Activated B cell treated with CpG ODN at 0.5 μM for 24 hours (primary cell): ENCODE data around the gene MYO9B. TPM values are rescaled to one million over a fixed set of nuclear protein-coding genes. Genes with fewer than 3 reads are reported as not detected.
"Not testable (repeated sequence)": the region's sequence is repeated elsewhere in the genome, so short reads cannot be mapped to it uniquely, and the experiment has no call there.

ENCODE experiments used
- ATAC-seq: fragments of 200-7000 bp; cut with Tn5 transposase; one replicate; pipeline ENCODE4 v1.10.0; 2021; ENCODE audit warnings: low read depth, mild to moderate bottlenecking, moderate library complexity
- CTCF ChIA-PET: fragments of 350-600 bp; sonication (Branson Sonifier 250); formaldehyde crosslinking; loops from one replicate; lab custom pipeline; 2021; ENCODE audit warnings: antibody characterized with exemption; lab: Charles Lee
- POLR2A ChIA-PET: fragments of 350-600 bp; sonication (Branson Sonifier 250); formaldehyde crosslinking; loops from one replicate; lab custom pipeline; 2021; ENCODE audit warnings: antibody characterized with exemption; lab: Charles Lee
- DNase-seq: peaks from one replicate; pipeline ENCODE4 v3.0.0; 2022
- H3K27ac Mint-ChIP-seq: one replicate; pipeline ENCODE4 v1.8.0; 2020; ENCODE audit warnings: mixed read lengths
- H3K27me3 Mint-ChIP-seq: one replicate; pipeline ENCODE4 v1.8.0; 2021; ENCODE audit warnings: mixed read lengths
- H3K36me3 Mint-ChIP-seq: one replicate; pipeline ENCODE4 v1.8.0; 2021; ENCODE audit warnings: low read depth, mixed read lengths
- H3K4me1 Mint-ChIP-seq: one replicate; pipeline ENCODE4 v1.8.0; 2021; ENCODE audit warnings: mixed read lengths
- H3K4me3 Mint-ChIP-seq: one replicate; pipeline ENCODE4 v1.8.0; 2020; ENCODE audit warnings: mild to moderate bottlenecking, mixed read lengths
- H3K9me3 Mint-ChIP-seq: one replicate; pipeline ENCODE4 v1.8.0; 2020; ENCODE audit warnings: mixed read lengths
- CTCF ChIP-seq: fragments of 200-600 bp; IDR thresholded peaks from one replicate; pipeline ENCODE4 v1.8.0; 2022; ENCODE audit warnings: antibody characterized with exemption, mild to moderate bottlenecking
- intact Hi-C: fragments of 100-400 bp; cut with micrococcal nuclease; formaldehyde crosslinking; loops from one replicate; pipeline ENCODE4 v1.15.1; 2024
- total RNA-seq: library from RNA; stranded (reverse); gene quantifications from 2 replicates; pipeline ENCODE4 v1.2.3, GENCODE V29; 2022

The MYO9B gene
- total RNA-seq, 1 donor from 2014 or later: 239 TPM

GRCh38 chr19:17129377-17129776 is 53.8 kb downstream of the MYO9B start:
- intact Hi-C loops: loop anchor here (5.0 kb wide), 1 partner anchor 98 kb away; the partner anchor contains the start of gene OCEL1
- no peak overlapping the region for H3K4me3 Mint-ChIP-seq
- DNase-seq: no peak

DNA sequence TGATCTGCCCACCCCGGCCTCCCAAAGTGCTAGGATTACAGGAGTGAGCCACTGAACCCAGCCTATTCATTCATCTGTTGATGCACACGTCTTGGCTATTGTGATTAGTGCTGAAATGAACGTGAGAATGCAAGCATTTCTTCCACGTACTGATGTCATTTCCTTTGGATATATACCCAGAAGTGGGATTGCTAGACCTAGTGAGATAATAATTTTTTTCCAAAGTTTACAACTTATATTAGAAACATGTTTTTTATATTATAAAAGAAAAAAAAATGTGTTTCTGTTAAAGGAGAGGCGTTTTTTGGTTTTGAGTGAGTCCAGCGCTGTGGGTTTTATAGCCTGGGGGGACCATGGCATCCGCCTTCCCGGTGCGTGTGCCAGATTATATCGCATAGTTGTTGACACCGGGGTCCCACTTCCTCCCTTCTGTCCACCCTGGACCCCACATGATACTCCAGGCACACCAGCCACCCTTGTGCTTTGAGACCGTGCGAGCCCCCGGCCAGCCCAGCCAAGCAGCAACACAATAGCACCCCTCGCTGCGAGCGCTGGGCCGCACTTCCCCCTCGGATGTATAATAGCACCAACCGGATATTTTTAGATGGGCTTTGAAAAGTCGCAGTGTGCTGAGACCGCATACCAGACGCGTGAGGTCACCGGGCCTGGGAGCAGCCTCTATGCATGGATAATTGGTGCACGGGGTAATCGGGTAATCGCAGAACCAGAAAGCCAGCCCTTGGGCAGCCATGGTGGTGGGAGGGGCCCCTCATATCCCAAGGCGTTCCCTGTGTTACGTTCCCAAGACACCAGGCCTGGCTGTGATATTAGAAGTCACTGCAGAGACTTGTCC is 59.6 kb downstream of the MYO9B start:
- intact Hi-C loops: loop anchor here (1.0 to 5.0 kb wide), 7 partner anchors 10 to 68 kb away; partner anchors contain the start of genes HAUS8 and MYO9B
- ChIA-PET CTCF (no interaction called here), POLR2A (interaction anchor here (1.1 to 1.2 kb wide), 2 partner anchors 10 to 24 kb away, joined by 4 to 5 read pairs; no protein-coding TSS in a partner anchor)
- ATAC-seq: peak; percentile 86
- peak; percentile 58 for DNase-seq
- H3K27ac Mint-ChIP-seq: peak overlapping the region; percentile 86
- no peaks in the 10 kb centered on the region for H3K27me3 Mint-ChIP-seq
- H3K9me3 Mint-ChIP-seq: no peaks in the 10 kb centered on the region
- H3K4me1 Mint-ChIP-seq: peaks cover 67% of the 10 kb centered on the region
- peak overlapping the region; percentile 77 for H3K4me3 Mint-ChIP-seq
- TF ChIP-seq CTCF: no peak
- H3K36me3 Mint-ChIP-seq: peaks cover 11% of the 10 kb centered on the region

More at GRCh38 chr19:17129377-17129776, 53.8 kb downstream of the MYO9B start:
- Mint-ChIP-seq H3K27ac (peak overlapping the region; percentile 64), H3K27me3 (no peaks in the 10 kb centered on the region), H3K4me1 (peaks cover 76% of the 10 kb centered on the region), H3K36me3 (peaks cover 23% of the 10 kb centered on the region), H3K9me3 (no peaks in the 10 kb centered on the region)
- no peak for ATAC-seq
- no peak for TF ChIP-seq CTCF
- POLR2A ChIA-PET: interaction anchor here (0.6 to 0.9 kb wide), 2 partner anchors 55 to 98 kb away, joined by 4 to 5 read pairs; no protein-coding TSS in a partner anchor
- CTCF ChIA-PET: no interaction called here

- Mint-ChIP-seq H3K27ac (peak overlapping the region; percentile 86), H3K27me3 (no peaks in the 10 kb centered on the region), H3K9me3 (no peaks in the 10 kb centered on the region), H3K36me3 (peaks cover 12% of the 10 kb centered on the region), H3K4me1 (peaks cover 63% of the 10 kb centered on the region), H3K4me3 (no peak overlapping the region)
- TF ChIP-seq CTCF: no peak
- intact Hi-C loops: loop anchor here (5.0 kb wide), 1 partner anchor 46 kb away; no protein-coding TSS in a partner anchor
- DNase-seq (no peak), ATAC-seq (no peak)
- ChIA-PET POLR2A (interaction anchor here (0.6 to 1.2 kb wide), 5 partner anchors 11 to 101 kb away, joined by 3 to 5 read pairs (median 4); partner anchors contain the start of gene MYO9B), CTCF (interaction anchor here (0.8 to 1.1 kb wide), 2 partner anchors 29 to 30 kb away, joined by 3 to 4 read pairs; no protein-coding TSS in a partner anchor)
Measured at GRCh38 chr19:17136021-17136420, 60.4 kb downstream of the MYO9B start.

DNA sequence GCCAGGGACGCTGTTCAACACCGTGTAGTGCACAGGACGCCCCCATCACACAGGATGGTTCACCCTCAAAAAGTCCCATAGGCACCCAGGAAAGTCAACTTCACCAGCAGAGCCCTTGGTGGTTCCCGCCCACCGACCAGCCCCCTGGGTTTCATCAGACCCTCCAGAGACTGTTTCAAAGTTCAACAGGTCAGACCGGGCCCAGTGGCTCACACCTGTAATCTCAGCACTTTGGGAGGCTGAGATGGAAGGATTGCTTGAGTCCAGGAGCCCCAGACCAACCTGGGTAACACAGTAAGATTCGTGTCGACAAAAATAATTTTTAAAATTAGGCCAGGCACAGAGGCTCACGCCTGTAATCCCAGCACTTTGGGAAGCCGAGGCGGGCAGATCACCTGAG is 61.0 kb downstream of the MYO9B start:
- no peak overlapping the region for H3K4me3 Mint-ChIP-seq
- H3K27me3 Mint-ChIP-seq: no peaks in the 10 kb centered on the region
- ATAC-seq (no peak), DNase-seq (no peak)
- POLR2A ChIA-PET: interaction anchor here (0.7 to 1.2 kb wide), 4 partner anchors 11 to 100 kb away, joined by 3 to 5 read pairs (median 4); partner anchors contain the start of gene MYO9B
- peak overlapping the region; percentile 30 for H3K27ac Mint-ChIP-seq
- peaks cover 60% of the 10 kb centered on the region for H3K4me1 Mint-ChIP-seq
- no peaks in the 10 kb centered on the region for H3K9me3 Mint-ChIP-seq
- TF ChIP-seq CTCF: no peak
- CTCF ChIA-PET: interaction anchor here (0.8 to 1.1 kb wide), 2 partner anchors 28 to 31 kb away, joined by 3 to 4 read pairs; no protein-coding TSS in a partner anchor
- H3K36me3 Mint-ChIP-seq: peaks cover 17% of the 10 kb centered on the region
- intact Hi-C loops: loop anchor here (5.0 kb wide), 1 partner anchor 46 kb away; no protein-coding TSS in a partner anchor

DNA sequence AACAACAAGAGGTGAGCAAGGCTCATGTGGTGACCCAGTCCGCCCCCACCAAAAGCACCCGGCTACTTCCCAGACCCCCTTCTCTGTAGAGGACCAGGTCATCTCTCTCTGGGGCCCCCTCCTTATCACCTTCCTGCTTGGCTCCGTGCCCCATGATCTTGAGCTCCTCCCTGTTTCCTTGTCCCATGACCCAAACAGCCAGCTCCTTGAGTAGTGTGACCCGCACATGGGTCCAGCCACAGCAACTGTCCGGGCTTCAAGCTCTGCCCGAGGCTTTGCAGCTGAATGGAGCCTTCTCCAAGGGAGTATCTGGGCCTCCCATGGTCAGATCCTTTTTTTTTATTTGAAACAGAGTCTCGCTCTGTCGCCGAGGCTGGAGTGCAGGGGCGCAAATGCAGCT is 61.8 kb downstream of the MYO9B start:
- H3K27me3 Mint-ChIP-seq: no peaks in the 10 kb centered on the region
- intact Hi-C loops: loop anchor here (5.0 kb wide), 1 partner anchor 45 kb away; no protein-coding TSS in a partner anchor
- H3K4me3 Mint-ChIP-seq: no peak overlapping the region
- H3K36me3 Mint-ChIP-seq: peaks cover 24% of the 10 kb centered on the region
- CTCF ChIA-PET: no interaction called here
- no peak overlapping the region for H3K27ac Mint-ChIP-seq
- DNase-seq: no peak
- POLR2A ChIA-PET: interaction anchor here (0.9 kb wide), 1 partner anchor 12 kb away, joined by 3 read pairs; no protein-coding TSS in a partner anchor
- H3K9me3 Mint-ChIP-seq: no peaks in the 10 kb centered on the region
- TF ChIP-seq CTCF: no peak
- no peak for ATAC-seq
- peaks cover 55% of the 10 kb centered on the region for H3K4me1 Mint-ChIP-seq

- CTCF ChIA-PET, POLR2A ChIA-PET, H3K4me3 Mint-ChIP-seq, H3K27me3 Mint-ChIP-seq, H3K9me3 Mint-ChIP-seq, ATAC-seq, DNase-seq: not testable (repeated sequence)
- peaks cover 30% of the 10 kb centered on the region for H3K36me3 Mint-ChIP-seq
- intact Hi-C loops: loop anchor here (5.0 kb wide), 1 partner anchor 44 kb away; no protein-coding TSS in a partner anchor
- peak overlapping the region; percentile 18 for H3K27ac Mint-ChIP-seq
- peaks cover 50% of the 10 kb centered on the region for H3K4me1 Mint-ChIP-seq
Measured at GRCh38 chr19:17138052-17138846, 62.7 kb downstream of the MYO9B start.
